DND-41 (cell line): ENCODE measurements around the gene NDUFB6.

Experiments
- ATAC-seq: fragments of 200-7000 bp; cut with Tn5 transposase; 3 replicates; pipeline ENCODE4 v1.9.1; 2021; ENCODE audit warnings: low read depth; ENCODE audit not compliant: insufficient read depth
- DNase-seq: peaks from one replicate; pipeline ENCODE4 v3.0.0-alpha.2; 2020
- H2AFZ ChIP-seq: 2 replicates; pipeline ENCODE4 v1.6.0; 2012; ENCODE audit warnings: low read depth, low read length
- H3K27ac ChIP-seq: 2 replicates; pipeline ENCODE4 v1.5.1; 2012; ENCODE audit warnings: low read length, inconsistent platforms
- H3K27me3 ChIP-seq: fragments of 200-600 bp; sonication (generic); 2 replicates; pipeline ENCODE4 v1.6.0; 2012; ENCODE audit warnings: low read length, mild to moderate bottlenecking, inconsistent platforms; ENCODE audit not compliant: insufficient read depth, poor library complexity
- H3K36me3 ChIP-seq: 2 replicates; pipeline ENCODE4 v1.5.1; 2012; ENCODE audit warnings: low read length, inconsistent platforms; ENCODE audit not compliant: insufficient read depth
- H3K4me1 ChIP-seq: 2 replicates; pipeline ENCODE4 v1.5.1; 2012; ENCODE audit warnings: mild to moderate bottlenecking, low read length; ENCODE audit not compliant: insufficient read depth
- H3K4me2 ChIP-seq: 2 replicates; pipeline ENCODE4 v1.6.0; 2012; ENCODE audit warnings: mild to moderate bottlenecking, moderate library complexity, low read length, inconsistent platforms; ENCODE audit not compliant: insufficient read depth
- H3K4me3 ChIP-seq, 2 experiments: fragments of 200-600 bp in 1 of 2; shearing (Covaris generic) in 1 of 2; 2 replicates each; pipeline ENCODE4 v1.5.1; 2012 to 2016; ENCODE audit warnings: inconsistent platforms in 2 of 2, low read length in 2 of 2, mild to moderate bottlenecking in 2 of 2, low read depth in 1 of 2, moderate library complexity in 1 of 2
- H3K79me2 ChIP-seq: 2 replicates; pipeline ENCODE4 v1.6.0; 2012; ENCODE audit warnings: low read length, inconsistent platforms; ENCODE audit not compliant: insufficient read depth
- H3K9ac ChIP-seq: 2 replicates; pipeline ENCODE4 v1.6.0; 2012; ENCODE audit warnings: low read depth, mild to moderate bottlenecking, inconsistent platforms, low read length, moderate library complexity
- H3K9me3 ChIP-seq: 2 replicates; pipeline ENCODE4 v1.5.1; 2012; ENCODE audit warnings: low read length, moderate library complexity, mild to moderate bottlenecking, inconsistent platforms; ENCODE audit not compliant: insufficient read depth, severe bottlenecking
- H4K20me1 ChIP-seq: 2 replicates; pipeline ENCODE4 v1.6.0; 2012; ENCODE audit warnings: low read length; ENCODE audit not compliant: insufficient read depth
- CTCF ChIP-seq: IDR thresholded peaks from 2 replicates; pipeline ENCODE4 v1.5.1; 2012; ENCODE audit warnings: borderline replicate concordance, low read length, moderate library complexity, mild to moderate bottlenecking; ENCODE audit not compliant: poor library complexity, severe bottlenecking; ENCODE audit errors: extremely low read depth
- EZH2 ChIP-seq: IDR thresholded peaks from 3 replicates; pipeline ENCODE4 v1.6.1; 2012; ENCODE audit warnings: borderline replicate concordance, low read depth, mild to moderate bottlenecking, moderate library complexity, low read length, inconsistent platforms; ENCODE audit not compliant: severe bottlenecking

NDUFB6 gene

DNA sequence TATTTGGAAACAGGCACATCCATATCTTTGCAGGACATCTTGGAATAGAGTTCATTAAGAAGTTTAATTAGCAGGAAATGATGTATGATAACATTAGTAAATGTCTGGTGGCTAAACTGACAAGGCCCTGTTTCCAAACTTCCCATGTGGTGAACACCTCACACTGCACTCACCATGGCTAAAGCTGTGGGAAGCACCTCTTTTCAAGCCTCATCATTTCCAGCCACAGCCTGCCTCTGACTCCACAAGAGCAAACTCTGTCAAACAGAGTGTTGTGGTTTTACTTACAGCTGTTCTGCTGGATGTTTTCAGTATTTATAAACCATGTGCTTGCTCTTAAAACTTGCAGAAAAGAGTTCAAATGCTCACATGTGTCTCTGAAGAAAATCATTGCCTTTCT is 14.9 kb upstream of the NDUFB6 start:
- DNase-seq = no peak
- Histone ChIP-seq H3K4me1 (no peaks in the 10 kb centered on the region), H3K4me2 (no peak overlapping the region), H3K27me3 (no peaks in the 10 kb centered on the region), H4K20me1 (no peaks in the 10 kb centered on the region), H3K79me2 (no peaks in the 10 kb centered on the region), H3K27ac (no peak overlapping the region), H3K9me3 (no peaks in the 10 kb centered on the region), H3K9ac (no peak overlapping the region), H2AFZ (no peak overlapping the region), H3K36me3 (no peaks in the 10 kb centered on the region), H3K4me3 (no peak overlapping the region)
- no peak for TF ChIP-seq CTCF
- no peak for TF ChIP-seq EZH2
- ATAC-seq = no peak

GRCh38 chr9:32584784-32585183 is 11.8 kb upstream of the NDUFB6 start:
- no peaks in the 10 kb centered on the region for H3K79me2 ChIP-seq
- no peak overlapping the region for H3K4me3 ChIP-seq
- H3K27me3 ChIP-seq = no peaks in the 10 kb centered on the region
- no peak overlapping the region for H3K27ac ChIP-seq
- no peak overlapping the region for H2AFZ ChIP-seq
- no peak overlapping the region for H3K4me2 ChIP-seq
- DNase-seq (no peak), ATAC-seq (no peak)
- TF ChIP-seq EZH2 = no peak
- TF ChIP-seq CTCF = no peak
- no peaks in the 10 kb centered on the region for H4K20me1 ChIP-seq
- no peak overlapping the region for H3K9ac ChIP-seq
- H3K36me3 ChIP-seq = no peaks in the 10 kb centered on the region
- no peaks in the 10 kb centered on the region for H3K4me1 ChIP-seq
- H3K9me3 ChIP-seq = no peaks in the 10 kb centered on the region

- H3K4me2 ChIP-seq = no peak overlapping the region
- H3K4me3 ChIP-seq = no peak overlapping the region
- H3K36me3 ChIP-seq = no peaks in the 10 kb centered on the region
- no peaks in the 10 kb centered on the region for H4K20me1 ChIP-seq
- no peaks in the 10 kb centered on the region for H3K79me2 ChIP-seq
- H3K9ac ChIP-seq = no peak overlapping the region
- DNase-seq (peak; percentile 28), ATAC-seq (peak; percentile 70)
- no peaks in the 10 kb centered on the region for H3K4me1 ChIP-seq
- H3K9me3 ChIP-seq = no peaks in the 10 kb centered on the region
- peaks cover 3% of the 10 kb centered on the region for H3K27me3 ChIP-seq
- H3K27ac ChIP-seq = no peak overlapping the region
- TF ChIP-seq EZH2 = no peak
- TF ChIP-seq CTCF = peak; percentile 66
- no peak overlapping the region for H2AFZ ChIP-seq
Observed at GRCh38 chr9:32581512-32582143, 8.7 kb upstream of the NDUFB6 start.
